Measurements from ENCODE around the gene COL5A2.

The COL5A2 gene

DNA sequence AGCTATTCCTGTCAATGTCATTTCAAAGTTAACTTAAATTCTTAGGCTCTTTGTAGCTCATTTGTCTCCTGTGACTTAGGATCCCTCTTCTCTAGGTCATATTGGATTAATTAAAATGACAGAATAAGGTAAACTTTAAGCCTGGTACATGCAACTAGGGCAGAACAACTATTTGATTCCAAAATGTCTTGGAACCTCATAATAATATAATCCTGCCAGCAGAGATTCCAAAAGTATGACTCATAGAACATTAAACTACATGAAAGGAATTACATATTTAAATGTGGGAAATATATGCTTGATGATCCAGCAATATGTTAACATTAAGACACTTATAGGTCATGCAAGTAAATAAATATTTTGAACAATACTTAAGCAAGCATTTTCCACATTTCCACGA, 142.0 kb downstream of the COL5A2 start:
- H3K27ac ChIP-seq (ENCODE audit: low read length), result no peak overlapping the region
- H3K9me3 ChIP-seq (ENCODE audit: insufficient read depth, low read depth, low read length), result no peaks in the 10 kb centered on the region
- H3K4me3 ChIP-seq (ENCODE audit: low read length), result no peak overlapping the region
- H3K36me3 ChIP-seq (ENCODE audit: insufficient read depth, low read depth, low read length), result peaks cover 4% of the 10 kb centered on the region; the same call in 1 of the 2 replicates
- H3K4me1 ChIP-seq (ENCODE audit: insufficient read depth, low read length), result no peaks in the 10 kb centered on the region
- H3K9ac ChIP-seq (ENCODE audit: low read depth, low read length), result no peak overlapping the region
- H3K27me3 ChIP-seq (ENCODE audit: insufficient read depth, low read length), result no peaks in the 10 kb centered on the region

DNA sequence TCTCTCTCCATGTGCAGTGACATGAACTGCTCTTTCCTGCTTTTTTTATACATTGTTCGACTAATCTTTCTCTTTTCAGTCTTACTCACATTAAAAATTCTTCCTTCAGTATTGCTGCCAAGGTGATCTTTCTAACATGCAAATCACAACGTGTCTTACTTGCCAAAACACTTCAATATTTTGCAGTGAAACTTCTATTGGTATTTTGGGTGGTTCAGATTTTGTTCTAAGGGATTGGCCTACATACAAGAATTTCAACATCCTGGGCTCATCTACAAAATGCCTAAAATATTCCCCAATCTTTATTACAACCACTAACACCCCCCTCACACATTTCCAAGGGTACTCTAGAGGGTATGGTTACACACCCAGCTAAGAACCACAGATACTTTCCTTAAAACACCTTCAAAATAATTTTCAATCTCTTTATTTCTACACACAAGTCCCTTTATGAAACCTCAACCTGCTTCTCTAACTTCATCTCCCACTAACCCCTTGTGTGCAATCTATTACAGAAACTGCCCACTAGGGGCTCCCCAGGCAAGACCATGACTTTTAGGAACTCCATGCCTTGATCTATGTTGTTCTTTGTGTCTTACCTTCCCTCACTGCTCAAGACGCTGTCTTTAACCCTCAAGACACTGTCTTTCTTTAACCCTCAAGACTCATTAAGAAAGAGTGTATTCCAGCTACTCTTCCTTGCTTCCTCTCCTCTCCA, 154.5 kb downstream of the COL5A2 start:
- Histone ChIP-seq H3K4me3 (ENCODE audit: low read length) (no peak overlapping the region), H3K4me1 (ENCODE audit: insufficient read depth, low read length) (no peaks in the 10 kb centered on the region), H3K9ac (ENCODE audit: low read depth, low read length) (no peak overlapping the region), H3K27me3 (ENCODE audit: insufficient read depth, low read length) (no peaks in the 10 kb centered on the region), H3K27ac (ENCODE audit: low read length) (no peak overlapping the region), H3K36me3 (ENCODE audit: insufficient read depth, low read depth, low read length) (no peaks in the 10 kb centered on the region), H3K9me3 (ENCODE audit: insufficient read depth, low read depth, low read length) (no peaks in the 10 kb centered on the region)

DNA sequence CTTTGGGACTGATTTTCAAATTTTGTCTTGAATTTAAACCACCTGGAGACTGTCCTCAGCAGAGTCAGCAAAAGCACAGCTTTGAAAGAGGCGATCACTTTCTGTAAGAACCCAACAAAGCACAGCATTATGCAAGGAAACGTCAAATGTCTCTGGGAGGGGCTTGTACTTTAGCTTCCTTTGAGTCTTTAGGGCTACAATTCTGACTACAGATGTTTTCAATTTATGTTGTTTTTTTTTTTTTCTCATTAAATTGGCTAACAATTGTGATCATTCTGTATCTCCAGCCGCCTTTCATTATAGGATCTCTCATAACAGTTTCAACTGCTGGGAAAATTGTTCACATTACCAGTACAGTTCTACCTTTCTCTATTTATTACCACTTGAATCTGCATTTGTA, 157.1 kb downstream of the COL5A2 start:
- Histone ChIP-seq H3K4me1 (ENCODE audit: insufficient read depth, low read length) (no peaks in the 10 kb centered on the region), H3K9ac (ENCODE audit: low read depth, low read length) (no peak overlapping the region), H3K27me3 (ENCODE audit: insufficient read depth, low read length) (no peaks in the 10 kb centered on the region), H3K27ac (ENCODE audit: low read length) (no peak overlapping the region), H3K36me3 (ENCODE audit: insufficient read depth, low read depth, low read length) (no peaks in the 10 kb centered on the region), H3K9me3 (ENCODE audit: insufficient read depth, low read depth, low read length) (no peaks in the 10 kb centered on the region), H3K4me3 (ENCODE audit: low read length) (no peak overlapping the region)

DNA sequence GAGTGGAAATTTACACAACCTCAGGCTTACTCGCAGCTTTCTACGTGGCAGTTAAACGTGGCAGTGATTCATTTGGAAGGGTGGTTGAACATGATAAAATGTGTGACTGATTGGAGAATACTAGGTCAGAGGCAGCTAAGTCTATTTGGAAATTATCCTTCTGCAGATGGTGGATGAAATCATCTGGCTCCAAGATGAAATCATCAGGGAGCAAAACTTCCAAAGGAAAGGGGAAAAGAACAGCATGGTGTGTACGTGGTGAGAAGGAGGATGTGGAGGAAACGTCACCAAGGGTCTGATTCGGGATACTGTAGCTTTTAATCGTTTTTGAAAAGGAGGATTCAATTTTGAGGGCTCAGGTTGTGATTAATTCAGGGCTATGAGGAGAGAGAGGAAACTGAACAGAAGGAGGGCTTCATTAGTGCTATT, 157.5 kb downstream of the COL5A2 start:
- H3K36me3 ChIP-seq (ENCODE audit: insufficient read depth, low read depth, low read length), result no peaks in the 10 kb centered on the region
- no peak overlapping the region for H3K27ac ChIP-seq (ENCODE audit: low read length)
- no peaks in the 10 kb centered on the region for H3K9me3 ChIP-seq (ENCODE audit: insufficient read depth, low read depth, low read length)
- no peaks in the 10 kb centered on the region for H3K4me1 ChIP-seq (ENCODE audit: insufficient read depth, low read length)
- H3K4me3 ChIP-seq (ENCODE audit: low read length), result no peak overlapping the region
- no peak overlapping the region for H3K9ac ChIP-seq (ENCODE audit: low read depth, low read length)
- H3K27me3 ChIP-seq (ENCODE audit: insufficient read depth, low read length), result no peaks in the 10 kb centered on the region

DNA sequence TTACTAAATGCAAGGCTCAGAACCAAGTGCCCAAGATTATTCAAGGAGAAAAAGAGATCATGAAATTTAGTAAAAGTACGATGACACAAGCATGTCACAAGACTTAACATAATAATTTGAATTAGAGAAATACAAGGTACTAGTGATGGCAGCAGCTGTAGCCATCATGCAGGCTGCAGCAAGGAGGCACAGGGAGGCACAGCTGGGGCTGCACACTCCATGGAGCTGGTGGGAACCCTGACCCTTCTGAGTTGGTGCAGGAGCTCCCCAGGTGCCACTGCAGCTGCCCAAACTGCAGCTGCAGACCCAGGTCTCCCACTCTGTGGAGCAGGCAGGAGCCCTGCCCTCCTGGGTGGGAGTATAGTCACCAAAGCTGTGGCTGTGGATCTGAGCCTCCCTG, 159.4 kb downstream of the COL5A2 start:
- H3K9me3 ChIP-seq (ENCODE audit: insufficient read depth, low read depth, low read length), result no peaks in the 10 kb centered on the region
- no peaks in the 10 kb centered on the region for H3K36me3 ChIP-seq (ENCODE audit: insufficient read depth, low read depth, low read length)
- no peak overlapping the region for H3K27ac ChIP-seq (ENCODE audit: low read length)
- H3K4me3 ChIP-seq (ENCODE audit: low read length), result no peak overlapping the region
- H3K27me3 ChIP-seq (ENCODE audit: insufficient read depth, low read length), result no peaks in the 10 kb centered on the region
- H3K4me1 ChIP-seq (ENCODE audit: insufficient read depth, low read length), result no peaks in the 10 kb centered on the region; the same call in 1 of the 2 replicates
- no peak overlapping the region for H3K9ac ChIP-seq (ENCODE audit: low read depth, low read length)

DNA sequence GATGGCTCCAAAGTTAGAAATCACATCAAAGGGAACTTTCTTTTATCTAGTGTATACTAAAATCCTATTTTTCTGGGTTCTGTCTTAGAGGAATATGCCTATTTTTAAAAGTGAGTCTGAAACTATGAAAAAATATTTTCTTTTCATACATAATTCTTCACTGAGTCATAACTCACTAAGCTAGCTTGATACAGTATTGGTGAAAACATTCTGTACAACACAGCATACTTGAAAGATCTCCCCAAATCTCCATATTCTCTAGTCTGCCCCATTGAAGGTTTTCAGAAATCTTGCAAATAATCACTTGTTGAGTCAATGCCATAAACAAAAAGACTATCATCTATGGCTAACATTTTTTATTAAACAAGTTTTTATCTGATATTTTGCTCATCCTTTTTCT, 160.9 kb downstream of the COL5A2 start:
- H3K9ac ChIP-seq (ENCODE audit: low read depth, low read length), result no peak overlapping the region
- H3K27ac ChIP-seq (ENCODE audit: low read length), result no peak overlapping the region
- H3K4me3 ChIP-seq (ENCODE audit: low read length), result no peak overlapping the region
- H3K4me1 ChIP-seq (ENCODE audit: insufficient read depth, low read length), result peaks cover 2% of the 10 kb centered on the region; the same call in 1 of the 2 replicates
- H3K9me3 ChIP-seq (ENCODE audit: insufficient read depth, low read depth, low read length), result no peaks in the 10 kb centered on the region
- no peaks in the 10 kb centered on the region for H3K36me3 ChIP-seq (ENCODE audit: insufficient read depth, low read depth, low read length)
- H3K27me3 ChIP-seq (ENCODE audit: insufficient read depth, low read length), result no peaks in the 10 kb centered on the region

DNA sequence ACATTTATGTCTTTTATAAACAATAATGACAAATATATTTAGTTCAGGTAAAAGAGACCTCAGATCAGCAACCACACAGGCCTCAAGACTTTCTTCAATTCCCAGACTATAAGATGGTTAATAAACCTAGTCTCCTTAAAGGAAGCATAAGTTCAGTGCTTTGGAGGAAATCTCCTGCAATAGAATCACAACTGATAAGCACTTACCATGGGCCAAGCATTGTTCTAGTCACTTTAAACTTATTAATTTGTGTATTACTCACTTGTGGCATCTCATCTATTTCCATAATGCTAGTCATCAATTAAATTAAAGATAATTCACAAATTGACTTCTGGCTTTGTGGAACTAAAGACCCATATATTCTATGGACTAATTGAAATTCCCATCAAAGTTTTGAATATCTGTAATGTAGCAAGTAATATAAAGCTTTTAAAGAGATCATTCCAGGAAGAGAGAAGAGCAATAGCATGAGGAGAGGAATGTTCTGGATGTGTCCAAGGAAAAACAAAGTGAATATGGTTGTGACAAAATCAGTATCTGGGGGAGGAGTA, 163.2 kb downstream of the COL5A2 start:
- Histone ChIP-seq H3K36me3 (ENCODE audit: insufficient read depth, low read depth, low read length) (no peaks in the 10 kb centered on the region), H3K9me3 (ENCODE audit: insufficient read depth, low read depth, low read length) (no peaks in the 10 kb centered on the region), H3K27me3 (ENCODE audit: insufficient read depth, low read length) (no peaks in the 10 kb centered on the region), H3K4me1 (ENCODE audit: insufficient read depth, low read length) (peaks cover 2% of the 10 kb centered on the region; the same call in 1 of the 2 replicates), H3K9ac (ENCODE audit: low read depth, low read length) (no peak overlapping the region), H3K4me3 (ENCODE audit: low read length) (no peak overlapping the region), H3K27ac (ENCODE audit: low read length) (no peak overlapping the region)

DNA sequence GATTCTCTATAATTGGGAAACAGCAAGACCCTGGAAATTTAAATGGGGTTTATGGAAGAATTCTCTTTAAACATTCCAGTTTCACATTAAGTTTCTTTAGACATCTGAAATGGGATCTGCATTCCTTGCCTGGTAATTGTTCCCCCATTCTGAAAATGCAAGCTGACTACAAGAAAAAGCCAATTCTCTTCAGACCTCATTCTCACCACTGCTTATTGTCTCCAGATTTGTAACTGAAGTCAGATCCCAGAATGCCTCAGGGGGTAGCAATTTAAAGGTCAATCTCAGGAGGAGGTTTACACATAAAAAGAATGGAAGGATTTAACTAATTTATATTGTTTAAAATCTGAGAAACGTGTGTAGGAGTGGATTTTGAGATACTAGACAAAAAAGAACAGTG, 164.2 kb downstream of the COL5A2 start:
- Histone ChIP-seq H3K27ac (ENCODE audit: low read length) (no peak overlapping the region), H3K9me3 (ENCODE audit: insufficient read depth, low read depth, low read length) (no peaks in the 10 kb centered on the region), H3K27me3 (ENCODE audit: insufficient read depth, low read length) (no peaks in the 10 kb centered on the region), H3K9ac (ENCODE audit: low read depth, low read length) (no peak overlapping the region), H3K4me1 (ENCODE audit: insufficient read depth, low read length) (peaks cover 2% of the 10 kb centered on the region; the same call in 1 of the 2 replicates), H3K36me3 (ENCODE audit: insufficient read depth, low read depth, low read length) (no peaks in the 10 kb centered on the region), H3K4me3 (ENCODE audit: low read length) (no peak overlapping the region)

DNA sequence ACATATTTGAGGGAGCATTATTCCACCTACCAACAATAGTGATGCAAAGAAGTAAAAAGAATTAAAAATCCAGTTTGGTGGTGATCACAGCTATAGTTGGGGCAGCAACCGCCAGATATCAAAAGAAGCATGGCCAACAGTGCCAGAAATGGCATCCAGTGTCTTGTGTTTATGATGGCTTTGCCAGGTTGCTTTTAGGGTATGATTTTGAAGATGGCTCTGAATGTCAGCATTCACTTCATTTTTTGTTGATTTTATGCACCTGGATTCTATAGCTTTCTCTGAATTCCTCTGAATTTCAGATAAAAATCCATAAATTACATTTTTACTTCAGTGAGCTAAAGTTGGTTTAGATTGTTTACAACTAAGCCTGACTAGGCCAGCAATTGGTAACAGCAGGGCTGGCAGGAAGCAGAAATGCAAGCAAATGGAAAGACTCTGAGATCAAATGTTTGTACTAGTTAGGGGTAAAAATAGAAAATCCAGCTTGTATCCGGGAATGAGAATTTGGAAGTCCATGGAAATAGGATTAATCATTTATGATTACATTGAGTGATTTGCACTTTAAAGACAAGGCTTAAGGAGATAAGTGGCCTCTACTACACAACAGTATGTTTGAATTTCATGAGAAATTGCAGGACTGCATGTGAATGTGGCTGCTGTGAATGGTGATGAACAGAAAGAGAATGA, 165.0 kb downstream of the COL5A2 start:
- H3K27ac ChIP-seq (ENCODE audit: low read length), result no peak overlapping the region
- no peaks in the 10 kb centered on the region for H3K27me3 ChIP-seq (ENCODE audit: insufficient read depth, low read length)
- H3K36me3 ChIP-seq (ENCODE audit: insufficient read depth, low read depth, low read length), result no peaks in the 10 kb centered on the region
- H3K4me3 ChIP-seq (ENCODE audit: low read length), result no peak overlapping the region
- H3K9me3 ChIP-seq (ENCODE audit: insufficient read depth, low read depth, low read length), result no peaks in the 10 kb centered on the region
- H3K9ac ChIP-seq (ENCODE audit: low read depth, low read length), result no peak overlapping the region
- peaks cover 2% of the 10 kb centered on the region; the same call in 1 of the 2 replicates for H3K4me1 ChIP-seq (ENCODE audit: insufficient read depth, low read length)

DNA sequence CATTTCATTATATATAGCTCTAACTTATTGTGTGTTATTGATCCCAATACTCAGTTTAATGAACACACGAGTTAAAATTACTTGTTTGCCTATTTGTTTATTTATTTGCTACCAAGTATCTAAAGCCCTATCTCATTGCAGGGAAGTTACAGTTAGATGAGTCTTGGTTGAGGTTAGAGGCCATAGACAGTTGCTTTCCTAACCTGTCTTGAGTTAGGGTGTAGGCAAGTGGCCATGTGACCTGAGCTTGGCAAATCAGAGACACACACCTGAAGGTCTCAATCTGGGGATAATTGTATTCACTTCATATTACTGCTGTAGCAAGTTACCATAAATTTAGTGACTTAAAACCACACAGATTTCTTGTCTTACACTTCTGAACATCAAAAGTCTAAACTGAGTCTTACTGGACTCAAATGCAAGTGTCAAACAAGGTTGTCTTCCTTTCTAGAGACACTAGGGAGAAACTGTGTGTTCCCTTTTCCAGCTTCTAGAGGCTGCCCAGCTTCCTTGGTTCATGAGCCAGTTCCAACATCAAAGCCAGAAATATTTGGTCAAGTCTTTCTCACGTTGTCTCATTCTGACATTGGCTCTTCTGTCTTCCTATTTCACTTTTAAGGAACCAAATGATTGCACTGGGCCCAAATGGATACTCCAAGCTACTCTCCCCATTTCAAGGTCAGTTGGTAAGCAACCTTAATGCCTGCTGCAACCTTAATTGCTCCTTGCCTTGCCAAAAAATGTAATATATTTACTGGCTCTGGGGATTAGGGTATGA, 165.7 kb downstream of the COL5A2 start:
- Histone ChIP-seq H3K4me3 (ENCODE audit: low read length) (no peak overlapping the region), H3K27me3 (ENCODE audit: insufficient read depth, low read length) (no peaks in the 10 kb centered on the region), H3K36me3 (ENCODE audit: insufficient read depth, low read depth, low read length) (no peaks in the 10 kb centered on the region), H3K27ac (ENCODE audit: low read length) (no peak overlapping the region), H3K9me3 (ENCODE audit: insufficient read depth, low read depth, low read length) (no peaks in the 10 kb centered on the region), H3K4me1 (ENCODE audit: insufficient read depth, low read length) (peaks cover 2% of the 10 kb centered on the region; the same call in 1 of the 2 replicates), H3K9ac (ENCODE audit: low read depth, low read length) (no peak overlapping the region)

DNA sequence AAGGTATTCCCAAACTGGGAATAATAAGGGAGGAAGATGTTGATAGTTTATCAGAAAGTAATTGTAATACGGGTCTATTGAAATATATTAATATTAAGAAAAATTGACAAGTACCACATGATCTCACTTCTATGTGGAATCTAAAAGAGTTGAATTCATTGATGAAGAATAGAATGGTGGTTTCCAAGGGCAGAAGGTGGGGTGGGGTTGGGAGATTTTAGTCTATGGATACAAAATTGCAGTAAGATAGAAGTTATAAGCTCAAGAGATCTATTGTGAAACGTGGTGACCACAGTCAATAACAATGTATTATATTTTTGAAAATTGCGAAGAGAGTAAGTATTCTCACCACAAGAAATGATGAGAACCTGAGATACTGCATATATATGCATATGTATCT, 166.5 kb downstream of the COL5A2 start:
- no peaks in the 10 kb centered on the region for H3K36me3 ChIP-seq (ENCODE audit: insufficient read depth, low read depth, low read length)
- H3K4me1 ChIP-seq (ENCODE audit: insufficient read depth, low read length), result peaks cover 2% of the 10 kb centered on the region; the same call in 1 of the 2 replicates
- no peaks in the 10 kb centered on the region for H3K27me3 ChIP-seq (ENCODE audit: insufficient read depth, low read length)
- H3K9ac ChIP-seq (ENCODE audit: low read depth, low read length), result no peak overlapping the region
- H3K27ac ChIP-seq (ENCODE audit: low read length), result no peak overlapping the region
- no peak overlapping the region for H3K4me3 ChIP-seq (ENCODE audit: low read length)
- no peaks in the 10 kb centered on the region for H3K9me3 ChIP-seq (ENCODE audit: insufficient read depth, low read depth, low read length)
